LNCAP (cell line): ENCODE data around the gene CUL4A.

ENCODE experiments used
- TF ChIP-seq, protein P1 (sequence below): fragments of 450-650 bp; IDR thresholded peaks from 2 replicates; pipeline ENCODE4 v1.5.1; 2017; ENCODE audit warnings: mild to moderate bottlenecking

The CUL4A gene

DNA sequence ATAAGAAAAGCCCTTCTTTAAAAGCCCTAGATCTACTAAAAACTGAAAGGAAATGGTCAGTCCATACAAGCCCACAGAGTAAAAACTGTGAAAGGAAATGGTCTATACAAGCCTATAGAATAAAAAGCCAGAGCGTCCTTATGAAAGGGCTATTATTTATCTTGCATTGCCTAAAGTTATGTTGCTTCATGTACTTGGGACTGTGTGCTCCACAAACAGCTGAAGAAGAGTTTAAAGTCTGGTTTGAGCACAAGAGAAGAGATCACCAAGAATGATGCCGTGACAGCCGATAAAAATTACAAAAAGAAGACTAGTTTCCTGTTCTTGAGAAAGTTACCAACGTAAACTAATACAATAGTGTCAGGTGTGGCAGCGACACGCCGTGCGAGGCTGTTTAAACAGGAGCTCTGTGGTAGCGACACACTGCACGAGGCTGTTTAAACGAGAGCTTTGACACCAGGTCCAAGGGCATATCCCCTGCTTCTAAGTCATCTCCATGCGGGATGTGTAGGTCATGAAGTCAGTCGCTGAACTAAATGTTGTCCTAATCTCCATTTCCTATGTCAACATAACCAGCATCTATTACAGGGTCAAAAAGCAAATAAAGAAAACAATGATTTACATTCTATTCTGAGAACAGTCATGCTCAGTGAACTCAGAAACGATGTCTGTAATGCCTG, 25.8 kb upstream of the CUL4A start:
- TF ChIP-seq, protein P1, sequence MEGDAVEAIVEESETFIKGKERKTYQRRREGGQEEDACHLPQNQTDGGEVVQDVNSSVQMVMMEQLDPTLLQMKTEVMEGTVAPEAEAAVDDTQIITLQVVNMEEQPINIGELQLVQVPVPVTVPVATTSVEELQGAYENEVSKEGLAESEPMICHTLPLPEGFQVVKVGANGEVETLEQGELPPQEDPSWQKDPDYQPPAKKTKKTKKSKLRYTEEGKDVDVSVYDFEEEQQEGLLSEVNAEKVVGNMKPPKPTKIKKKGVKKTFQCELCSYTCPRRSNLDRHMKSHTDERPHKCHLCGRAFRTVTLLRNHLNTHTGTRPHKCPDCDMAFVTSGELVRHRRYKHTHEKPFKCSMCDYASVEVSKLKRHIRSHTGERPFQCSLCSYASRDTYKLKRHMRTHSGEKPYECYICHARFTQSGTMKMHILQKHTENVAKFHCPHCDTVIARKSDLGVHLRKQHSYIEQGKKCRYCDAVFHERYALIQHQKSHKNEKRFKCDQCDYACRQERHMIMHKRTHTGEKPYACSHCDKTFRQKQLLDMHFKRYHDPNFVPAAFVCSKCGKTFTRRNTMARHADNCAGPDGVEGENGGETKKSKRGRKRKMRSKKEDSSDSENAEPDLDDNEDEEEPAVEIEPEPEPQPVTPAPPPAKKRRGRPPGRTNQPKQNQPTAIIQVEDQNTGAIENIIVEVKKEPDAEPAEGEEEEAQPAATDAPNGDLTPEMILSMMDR, result no peak

DNA sequence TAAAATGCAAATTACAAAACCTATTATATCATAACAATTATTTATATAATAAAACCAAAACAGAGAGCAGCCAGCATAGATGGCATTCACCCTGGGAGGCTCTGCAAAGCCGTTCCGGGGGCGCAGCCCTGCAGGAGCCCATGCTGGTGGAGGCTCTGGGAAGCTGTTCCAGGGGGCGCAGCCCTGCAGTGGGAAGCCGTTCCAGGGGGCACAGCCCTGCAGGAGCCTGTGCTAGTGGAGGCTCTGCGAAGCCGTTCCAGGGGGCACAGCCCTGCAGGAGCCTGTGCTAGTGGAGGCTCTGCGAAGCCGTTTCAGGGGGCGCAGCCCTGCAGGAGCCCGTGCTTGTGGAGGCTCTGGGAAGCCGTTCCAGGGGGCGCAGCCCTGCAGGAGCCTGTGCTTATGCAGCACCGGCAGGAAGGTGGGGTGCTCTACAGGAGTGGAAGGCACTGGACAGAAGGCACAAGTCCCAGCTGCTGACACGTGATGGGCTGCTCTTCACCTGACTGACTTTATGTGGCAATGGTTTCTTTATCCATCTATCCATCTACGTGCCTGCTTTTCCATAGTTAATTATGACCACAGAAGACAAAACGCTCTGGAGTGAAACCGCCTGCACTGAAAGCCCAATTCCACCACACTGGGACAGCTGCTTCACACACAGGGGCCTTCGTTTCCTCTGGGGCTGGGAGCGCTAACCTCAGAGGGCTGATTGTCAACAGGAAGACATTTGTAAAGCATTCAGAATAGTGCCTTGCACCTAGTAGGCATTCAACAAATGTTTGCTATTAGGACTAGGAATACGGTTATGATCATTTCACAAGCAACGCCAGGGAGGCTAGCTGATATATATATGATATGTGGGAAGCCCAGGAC, 24.6 kb upstream of the CUL4A start:
- TF ChIP-seq, protein P1, result no peak

DNA sequence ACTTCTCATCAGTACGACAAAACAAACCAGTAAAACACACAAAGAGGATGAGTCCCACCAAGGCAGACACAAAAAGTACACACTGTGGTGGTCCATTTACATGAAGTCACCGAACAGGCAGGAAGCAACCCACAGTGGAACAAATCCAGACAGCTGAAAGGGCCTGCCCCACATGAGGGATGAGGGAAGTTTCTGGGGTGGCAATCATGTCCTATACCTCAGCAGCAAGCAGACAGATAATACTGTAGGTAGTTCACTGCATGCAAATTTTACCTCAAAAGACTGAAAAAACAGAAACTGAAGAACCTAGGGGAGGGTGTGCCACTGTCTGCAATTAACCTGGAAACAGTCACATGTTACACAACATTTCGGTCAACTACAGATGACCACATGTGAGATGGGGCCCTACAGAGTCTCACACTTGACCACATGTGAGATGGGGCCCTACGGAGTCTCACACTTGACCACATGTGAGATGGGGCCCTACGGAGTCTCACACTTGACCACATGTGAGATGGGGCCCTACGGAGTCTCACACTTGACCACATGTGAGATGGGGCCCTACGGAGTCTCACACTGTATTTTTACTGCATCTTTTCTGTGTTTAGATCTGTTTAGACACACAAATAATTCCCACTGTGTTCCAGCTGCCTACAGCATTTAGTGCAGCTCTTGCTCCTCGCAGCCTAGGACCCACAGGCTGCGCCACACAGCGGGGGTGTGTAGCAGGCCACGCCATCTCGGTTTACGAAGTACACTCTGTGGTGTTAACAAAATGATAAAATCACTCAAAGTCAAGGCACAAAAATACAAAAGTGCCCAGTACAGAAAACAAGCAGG, 23.1 kb upstream of the CUL4A start:
- TF ChIP-seq, protein P1, result no peak

- TF ChIP-seq, protein P1, result no peak
These were observed 22.1 kb upstream of the CUL4A start for GRCh38 chr13:113187263-113187669.

DNA sequence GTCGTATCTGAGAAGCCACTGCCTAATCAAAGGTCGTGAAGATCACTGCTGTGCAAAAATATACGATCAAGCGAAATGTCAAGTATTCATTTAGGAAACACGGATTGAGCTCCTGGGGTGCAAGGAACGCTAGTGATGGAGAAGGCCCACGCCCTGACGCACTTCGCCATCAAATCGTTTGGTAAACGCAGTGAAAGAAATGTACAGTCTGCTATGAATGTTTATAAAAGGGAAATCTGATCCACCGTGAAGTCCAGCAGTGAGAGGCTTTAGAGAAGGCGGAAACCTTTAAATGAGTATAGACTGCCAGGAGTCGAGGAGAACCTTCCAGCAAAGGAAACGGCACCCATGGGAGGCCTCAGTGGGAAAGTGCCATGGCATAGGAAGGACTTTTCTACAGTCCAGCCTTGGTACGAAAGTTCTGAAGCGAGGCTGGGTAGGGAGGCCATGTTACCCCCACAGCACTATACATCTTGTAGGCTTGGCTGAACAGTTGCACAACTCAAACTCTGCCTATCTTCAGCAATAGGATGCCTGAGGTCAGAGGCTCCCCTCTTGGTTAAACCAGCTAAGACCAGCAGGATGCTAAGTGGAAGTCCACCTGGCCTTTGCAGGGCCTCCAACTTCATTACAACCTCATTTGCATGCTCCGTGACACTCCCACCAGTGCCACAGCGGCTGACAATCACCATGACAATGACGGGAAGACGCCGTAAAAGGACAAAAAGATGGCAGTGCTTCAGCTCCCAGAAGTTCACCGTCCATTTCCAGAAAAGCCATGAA, 21.3 kb upstream of the CUL4A start:
- TF ChIP-seq, protein P1, result no peak

GRCh38 chr13:113190181-113190580, 19.2 kb upstream of the CUL4A start:
- TF ChIP-seq, protein P1, result no peak

- TF ChIP-seq, protein P1, result no peak
These were observed 17.1 kb upstream of the CUL4A start for GRCh38 chr13:113192279-113192678.
